MG63 (cell line): ENCODE results near the gene CSMD2. TPM values are rescaled to one million over a fixed set of nuclear protein-coding genes. Genes with fewer than 3 reads are reported as not detected.

Experiments used
- DNase-seq: peaks from one replicate; pipeline ENCODE4 v3.0.0-alpha.2; 2020
- H3K27me3 ChIP-seq: fragments of 250-450 bp; sonication (Bioruptor Pico); 2 replicates; pipeline ENCODE4 v1.5.1; 2020; ENCODE audit warnings: mild to moderate bottlenecking, moderate library complexity
- H3K36me3 ChIP-seq: fragments of 250-450 bp; sonication (Bioruptor Pico); 2 replicates; pipeline ENCODE4 v1.5.1; 2020; ENCODE audit warnings: mild to moderate bottlenecking, moderate library complexity
- H3K4me3 ChIP-seq: fragments of 250-450 bp; sonication (Bioruptor Pico); 2 replicates; pipeline ENCODE4 v1.5.1; 2020; ENCODE audit warnings: mild to moderate bottlenecking, moderate library complexity
- H3K9me3 ChIP-seq: fragments of 250-450 bp; sonication (Bioruptor Pico); 2 replicates; pipeline ENCODE4 v1.5.1; 2020; ENCODE audit warnings: mild to moderate bottlenecking, moderate library complexity
- total RNA-seq: library from RNA; depleted of rRNA; stranded (reverse); fragments of >200 nt; shearing (Covaris generic); gene quantifications from 2 replicates; pipeline ENCODE4 v1.2.3, GENCODE V29; 2014; ENCODE audit warnings: low replicate concordance

The CSMD2 gene
- total RNA-seq, 1 experiment from 2014 or later, result not detected

DNA sequence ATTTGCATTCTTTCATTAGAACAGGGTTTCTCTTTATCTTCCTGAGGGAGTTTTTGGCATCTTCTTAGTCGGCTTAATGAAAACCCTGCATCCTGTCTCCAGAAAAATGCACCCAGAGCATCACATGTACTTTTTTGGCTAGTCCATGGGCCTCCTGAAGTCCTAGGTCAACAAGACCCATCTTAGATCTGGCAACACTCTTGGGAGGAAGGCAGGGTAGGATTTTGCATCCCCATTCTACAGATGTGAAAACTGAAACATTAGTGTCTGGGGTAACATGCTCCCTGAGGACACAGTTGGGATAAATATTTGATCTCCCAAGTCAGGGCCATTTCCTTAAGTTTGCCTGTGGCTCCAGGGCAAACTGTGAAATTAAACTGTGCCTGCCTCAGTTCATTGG is 341.2 kb downstream of the CSMD2 start:
- Histone ChIP-seq H3K36me3 (no peaks in the 10 kb centered on the region), H3K4me3 (no peak overlapping the region), H3K9me3 (no peaks in the 10 kb centered on the region), H3K27me3 (no peaks in the 10 kb centered on the region)
- no peak for DNase-seq

DNA sequence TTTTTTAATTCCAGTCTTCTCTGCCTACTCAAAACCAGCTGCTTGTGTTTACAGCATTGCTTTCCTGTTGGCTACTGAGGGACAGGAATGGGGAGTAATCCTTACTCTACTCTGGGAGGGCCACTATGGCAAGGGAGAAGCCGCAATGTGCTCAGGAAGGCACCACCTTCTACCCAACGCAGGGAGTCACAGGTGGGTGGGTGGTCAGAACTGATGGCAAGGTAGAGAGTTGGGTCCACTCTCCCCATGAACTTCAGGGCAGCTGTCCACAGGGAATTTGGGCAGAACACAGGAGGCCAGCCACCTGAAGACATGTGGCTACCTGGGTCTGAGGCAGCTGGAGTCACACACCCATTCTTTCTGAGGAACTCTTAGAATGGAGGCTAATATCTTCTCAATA is 341.6 kb downstream of the CSMD2 start:
- H3K9me3 ChIP-seq, result no peaks in the 10 kb centered on the region
- H3K36me3 ChIP-seq, result no peaks in the 10 kb centered on the region
- no peak for DNase-seq
- H3K27me3 ChIP-seq, result no peaks in the 10 kb centered on the region
- H3K4me3 ChIP-seq, result no peak overlapping the region

GRCh38 chr1:33822396-33822795 is 342.6 kb downstream of the CSMD2 start:
- Histone ChIP-seq H3K27me3 (no peaks in the 10 kb centered on the region), H3K36me3 (no peaks in the 10 kb centered on the region), H3K4me3 (no peak overlapping the region), H3K9me3 (no peaks in the 10 kb centered on the region)
- DNase-seq, result no peak

- no peak for DNase-seq
- H3K27me3 ChIP-seq, result no peaks in the 10 kb centered on the region
- H3K4me3 ChIP-seq, result no peak overlapping the region
- no peaks in the 10 kb centered on the region for H3K36me3 ChIP-seq
- no peaks in the 10 kb centered on the region for H3K9me3 ChIP-seq
Observed at GRCh38 chr1:33821291-33821690, 343.7 kb downstream of the CSMD2 start.

DNA sequence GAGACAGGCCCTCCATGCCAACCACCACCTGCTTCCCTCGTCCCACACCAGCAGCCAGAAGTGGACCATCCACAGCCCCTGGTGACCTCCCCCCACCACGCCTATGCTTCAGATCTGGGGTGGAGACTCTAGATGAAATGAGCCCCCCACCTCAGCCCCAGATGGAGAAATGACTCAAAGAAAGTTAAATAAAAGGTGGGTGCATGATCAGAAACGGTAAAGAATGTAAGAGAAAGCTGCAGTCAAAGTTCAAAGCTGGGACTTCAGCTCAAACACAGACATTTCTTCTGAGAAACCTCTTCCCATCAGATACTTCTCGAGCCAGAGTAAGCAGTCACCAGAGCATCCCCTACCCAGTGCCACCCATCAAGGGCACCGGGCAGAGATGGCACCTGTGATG is 344.2 kb downstream of the CSMD2 start:
- 0 out of 2 replicates have a peak, but pooled peaks cover 3% of the 10 kb centered on the region for H3K27me3 ChIP-seq
- H3K4me3 ChIP-seq, result no peak overlapping the region
- no peaks in the 10 kb centered on the region for H3K9me3 ChIP-seq
- no peaks in the 10 kb centered on the region for H3K36me3 ChIP-seq
- DNase-seq, result no peak

GRCh38 chr1:33819913-33820311 is 345.1 kb downstream of the CSMD2 start:
- no peak for DNase-seq
- Histone ChIP-seq H3K27me3 (0 out of 2 replicates have a peak, but pooled peaks cover 6% of the 10 kb centered on the region), H3K9me3 (no peaks in the 10 kb centered on the region), H3K36me3 (no peaks in the 10 kb centered on the region), H3K4me3 (no peak overlapping the region)

DNA sequence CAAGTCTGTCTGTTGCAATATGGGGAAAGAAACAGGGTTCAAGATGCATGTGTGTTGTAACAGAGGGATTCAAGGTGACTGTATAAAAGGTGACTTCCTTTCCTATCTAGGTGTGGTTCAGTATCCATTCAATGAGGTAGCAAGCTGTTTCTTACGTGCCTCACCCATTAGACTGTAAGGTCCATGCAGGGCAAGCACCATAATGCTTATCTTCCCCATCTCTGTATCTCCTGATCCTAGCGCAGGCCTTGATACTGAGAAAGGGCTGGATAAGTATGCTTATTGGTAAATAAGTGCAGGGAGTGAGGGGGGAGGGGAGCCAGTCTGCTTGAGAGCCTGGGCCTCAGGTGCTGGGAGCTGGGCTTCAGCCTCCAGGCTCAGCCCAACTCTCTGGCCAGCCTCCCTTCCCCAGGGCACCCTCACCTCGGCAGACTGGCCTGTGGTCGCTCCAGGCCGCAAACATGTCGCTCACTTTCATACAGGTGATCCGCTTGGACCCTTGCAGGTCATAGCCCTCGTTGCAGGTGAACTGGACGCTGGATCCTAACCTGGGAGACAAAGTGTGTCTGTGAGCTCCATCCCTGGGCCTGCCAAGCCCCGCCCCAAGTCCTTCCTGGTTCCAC is 345.6 kb downstream of the CSMD2 start:
- H3K9me3 ChIP-seq, result no peaks in the 10 kb centered on the region
- H3K36me3 ChIP-seq, result no peaks in the 10 kb centered on the region
- no peak overlapping the region for H3K4me3 ChIP-seq
- H3K27me3 ChIP-seq, result peaks cover 7% of the 10 kb centered on the region; the same call in 1 of the 2 replicates
- no peak for DNase-seq

DNA sequence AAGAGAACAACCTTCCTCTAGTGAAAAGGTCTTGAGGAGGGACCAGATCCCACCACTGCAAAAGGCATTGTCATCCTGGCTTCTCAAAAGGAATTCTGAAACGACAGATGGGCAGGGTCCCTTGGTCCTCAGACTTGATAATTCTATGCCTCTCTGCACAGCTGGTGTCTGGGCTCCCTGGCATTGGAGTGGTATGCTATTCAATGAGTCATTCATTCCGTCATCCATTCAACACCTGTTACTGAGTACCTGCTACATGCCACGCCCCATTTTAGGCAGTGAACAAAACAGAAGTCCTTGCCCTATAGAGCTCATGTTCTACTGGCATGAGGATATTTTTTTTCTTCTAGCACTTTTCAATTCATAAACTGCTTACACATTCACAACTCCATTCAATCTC is 347.0 kb downstream of the CSMD2 start:
- Histone ChIP-seq H3K9me3 (no peaks in the 10 kb centered on the region), H3K4me3 (no peak overlapping the region), H3K36me3 (no peaks in the 10 kb centered on the region), H3K27me3 (peaks cover 14% of the 10 kb centered on the region; the same call in 1 of the 2 replicates)
- DNase-seq, result no peak

- DNase-seq, result no peak
- H3K9me3 ChIP-seq, result no peaks in the 10 kb centered on the region
- H3K27me3 ChIP-seq, result peaks cover 20% of the 10 kb centered on the region; the same call in 1 of the 2 replicates
- H3K4me3 ChIP-seq, result no peak overlapping the region
- no peaks in the 10 kb centered on the region for H3K36me3 ChIP-seq
Observed at GRCh38 chr1:33815061-33815460, 350.0 kb downstream of the CSMD2 start.

DNA sequence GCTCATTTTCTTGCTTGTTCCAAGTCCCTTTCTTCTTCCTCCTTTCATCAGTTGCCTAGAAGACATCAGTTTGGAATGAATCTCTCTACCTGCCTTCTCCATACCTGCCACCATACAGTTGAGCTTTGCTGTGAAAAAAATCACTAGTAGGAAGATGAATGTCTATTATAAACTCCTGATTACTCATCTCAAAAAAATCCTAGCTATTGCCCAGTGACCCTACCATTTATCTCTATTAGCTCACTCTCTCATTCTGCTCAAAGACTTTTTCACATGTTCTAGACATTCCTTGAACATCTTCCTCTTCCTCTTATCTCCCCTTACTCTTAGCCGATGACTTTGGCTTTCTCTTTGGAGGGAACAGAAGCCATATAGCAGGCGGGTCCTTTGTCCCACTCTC is 350.9 kb downstream of the CSMD2 start:
- peaks cover 20% of the 10 kb centered on the region; the same call in 1 of the 2 replicates for H3K27me3 ChIP-seq
- H3K36me3 ChIP-seq, result no peaks in the 10 kb centered on the region
- peaks cover 2% of the 10 kb centered on the region; the same call in 1 of the 2 replicates for H3K9me3 ChIP-seq
- no peak overlapping the region for H3K4me3 ChIP-seq
- DNase-seq, result no peak

- H3K36me3 ChIP-seq, result no peaks in the 10 kb centered on the region
- H3K27me3 ChIP-seq, result peaks cover 15% of the 10 kb centered on the region; the same call in 1 of the 2 replicates
- H3K9me3 ChIP-seq, result peaks cover 6% of the 10 kb centered on the region
- DNase-seq, result no peak
- no peak overlapping the region for H3K4me3 ChIP-seq
Observed at GRCh38 chr1:33810571-33810970, 354.5 kb downstream of the CSMD2 start.

DNA sequence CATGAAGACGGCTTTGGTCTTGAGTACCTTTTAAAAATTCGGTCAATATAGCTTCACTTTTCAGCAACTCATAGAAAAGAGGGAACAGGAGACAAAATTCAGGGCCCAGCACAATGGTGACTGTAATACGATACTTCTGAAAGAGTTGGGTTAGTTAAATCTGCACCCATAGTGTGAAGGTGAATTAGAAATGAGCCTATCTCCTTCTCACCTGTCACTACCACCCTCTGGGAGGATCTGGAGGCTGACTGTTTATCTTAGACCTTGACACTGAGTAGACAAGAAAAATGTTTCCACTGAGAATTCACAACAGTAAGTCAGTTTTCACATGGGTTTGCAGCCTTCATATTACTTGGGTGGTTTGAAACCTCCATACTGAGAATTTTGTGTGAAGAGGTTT is 359.0 kb downstream of the CSMD2 start:
- no peak overlapping the region for H3K4me3 ChIP-seq

GRCh38 chr1:33802268-33802667 is 362.8 kb downstream of the CSMD2 start:
- DNase-seq, result no peak
- H3K9me3 ChIP-seq, result no peaks in the 10 kb centered on the region
- H3K27me3 ChIP-seq, result no peaks in the 10 kb centered on the region
- no peaks in the 10 kb centered on the region for H3K36me3 ChIP-seq
- H3K4me3 ChIP-seq, result no peak overlapping the region

More for the DNA sequence above, 359.0 kb downstream of the CSMD2 start:
- DNase-seq, result no peak
- Histone ChIP-seq H3K36me3 (no peaks in the 10 kb centered on the region), H3K27me3 (no peaks in the 10 kb centered on the region), H3K9me3 (peaks cover 6% of the 10 kb centered on the region)

DNA sequence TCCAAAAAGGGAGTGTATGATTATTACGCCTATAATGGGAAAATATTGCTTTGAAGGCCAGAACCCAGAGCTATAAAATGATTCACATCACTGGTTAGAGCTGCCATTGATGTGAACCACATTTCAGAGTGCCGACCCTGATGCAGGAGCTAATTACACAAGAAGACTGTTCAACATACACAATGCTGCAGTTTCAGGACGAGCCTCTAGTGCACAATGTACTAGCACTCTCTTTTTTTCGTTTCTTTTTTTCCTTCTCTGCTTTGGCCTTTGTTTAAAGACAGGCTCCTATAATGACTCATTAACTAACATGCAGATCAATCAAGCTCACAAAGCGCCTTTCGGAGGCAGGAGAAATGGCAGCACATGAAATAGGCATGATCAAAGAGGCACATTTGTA is 367.2 kb downstream of the CSMD2 start:
- no peaks in the 10 kb centered on the region for H3K36me3 ChIP-seq
- DNase-seq, result no peak
- no peaks in the 10 kb centered on the region for H3K27me3 ChIP-seq
- H3K4me3 ChIP-seq, result no peak overlapping the region
- H3K9me3 ChIP-seq, result no peaks in the 10 kb centered on the region

- DNase-seq, result no peak
- no peaks in the 10 kb centered on the region for H3K9me3 ChIP-seq
Observed at GRCh38 chr1:33792651-33793050, 372.4 kb downstream of the CSMD2 start.

GRCh38 chr1:33792216-33792615 is 372.8 kb downstream of the CSMD2 start:
- no peak for DNase-seq
- no peaks in the 10 kb centered on the region for H3K36me3 ChIP-seq
- no peaks in the 10 kb centered on the region for H3K9me3 ChIP-seq
- H3K4me3 ChIP-seq, result no peak overlapping the region
- H3K27me3 ChIP-seq, result no peaks in the 10 kb centered on the region

More at GRCh38 chr1:33792651-33793050, 372.4 kb downstream of the CSMD2 start:
- Histone ChIP-seq H3K36me3 (no peaks in the 10 kb centered on the region), H3K4me3 (no peak overlapping the region), H3K27me3 (no peaks in the 10 kb centered on the region)

- H3K9me3 ChIP-seq, result no peaks in the 10 kb centered on the region
- H3K36me3 ChIP-seq, result no peaks in the 10 kb centered on the region
- DNase-seq, result no peak
- H3K27me3 ChIP-seq, result no peaks in the 10 kb centered on the region
- no peak overlapping the region for H3K4me3 ChIP-seq
Observed at GRCh38 chr1:33791251-33791650, 373.8 kb downstream of the CSMD2 start.

DNA sequence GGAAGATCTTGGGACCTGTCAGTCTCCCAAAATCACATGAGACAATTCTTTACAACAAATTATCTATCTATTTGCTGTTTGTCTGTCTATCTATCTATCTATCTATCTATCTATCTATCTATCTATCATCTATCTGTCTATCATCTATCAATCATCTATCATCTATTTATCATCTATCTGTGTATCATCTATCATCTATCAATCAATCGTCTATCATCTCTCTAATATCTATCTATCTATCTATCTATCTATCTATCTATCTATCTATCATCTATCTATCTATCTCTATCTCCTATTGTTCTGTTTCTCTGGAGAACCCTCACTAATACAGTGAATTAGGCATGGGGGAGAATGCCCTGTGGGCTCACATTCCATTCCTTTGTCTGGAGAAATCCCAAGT is 374.5 kb downstream of the CSMD2 start:
- DNase-seq, result no peak
- no peaks in the 10 kb centered on the region for H3K9me3 ChIP-seq

More for the DNA sequence above, 374.5 kb downstream of the CSMD2 start:
- no peaks in the 10 kb centered on the region for H3K27me3 ChIP-seq
- H3K36me3 ChIP-seq, result no peaks in the 10 kb centered on the region
- no peak overlapping the region for H3K4me3 ChIP-seq
